Mesenchymal stem cell (in vitro differentiated cells and primary cell): Measurements from ENCODE around the gene CAPN2.

ENCODE experiments used
- DNase-seq: peaks from one replicate; pipeline ENCODE4 v3.0.0-alpha.2; 2013
- H2AFZ ChIP-seq: one replicate; pipeline ENCODE4 v1.6.1; 2013; ENCODE audit warnings: low read depth, mild to moderate bottlenecking, control low read depth, inconsistent platforms, low read length, moderate library complexity
- H2AK5ac ChIP-seq: 2 replicates; pipeline ENCODE4 v1.6.1; 2013; ENCODE audit warnings: low read length, moderate library complexity, mild to moderate bottlenecking, inconsistent platforms; ENCODE audit not compliant: severe bottlenecking
- H2BK120ac ChIP-seq: one replicate; pipeline ENCODE4 v1.6.1; 2013; ENCODE audit warnings: low read depth, mild to moderate bottlenecking, inconsistent platforms, low read length, moderate library complexity
- H2BK12ac ChIP-seq, 2 experiments: one replicate each; pipeline ENCODE4 v1.6.1; 2013; ENCODE audit warnings: inconsistent platforms in 2 of 2, low read length in 2 of 2, mild to moderate bottlenecking in 2 of 2, moderate library complexity in 2 of 2, control low read depth in 1 of 2
- H2BK15ac ChIP-seq: one replicate; pipeline ENCODE4 v1.6.1; 2013; ENCODE audit warnings: mild to moderate bottlenecking, low read depth, inconsistent platforms; ENCODE audit not compliant: poor library complexity, severe bottlenecking
- H2BK5ac ChIP-seq: 2 replicates; pipeline ENCODE4 v1.6.1; 2013; ENCODE audit warnings: low read depth, mild to moderate bottlenecking, low read length, control low read depth, inconsistent platforms; ENCODE audit not compliant: poor library complexity, severe bottlenecking
- H3K14ac ChIP-seq, 2 experiments: one replicate each; pipeline ENCODE4 v1.6.1; 2013; ENCODE audit warnings: inconsistent platforms in 2 of 2, low read length in 2 of 2, control low read depth in 1 of 2, mild to moderate bottlenecking in 1 of 2, moderate library complexity in 1 of 2
- H3K18ac ChIP-seq, 2 experiments: one replicate each; pipeline ENCODE4 v1.6.1; 2013; ENCODE audit warnings: inconsistent platforms in 2 of 2, low read length in 2 of 2, control low read depth in 1 of 2, low read depth in 1 of 2, mild to moderate bottlenecking in 1 of 2
- H3K23ac ChIP-seq, 2 experiments: one replicate each; pipeline ENCODE4 v1.6.1; 2013; ENCODE audit warnings: inconsistent platforms in 2 of 2, low read length in 2 of 2, mild to moderate bottlenecking in 2 of 2, moderate library complexity in 2 of 2, control low read depth in 1 of 2
- H3K27ac ChIP-seq: 2 replicates; pipeline ENCODE4 v1.5.1; 2013; ENCODE audit warnings: mild to moderate bottlenecking, moderate library complexity, low read length, control low read depth, inconsistent platforms; ENCODE audit not compliant: poor library complexity, severe bottlenecking
- H3K27me3 ChIP-seq, 2 experiments: 2 replicates each; pipeline versions ENCODE4 v1.6.1 to v1.7.0; 2013; ENCODE audit warnings: low read length in 2 of 2, mild to moderate bottlenecking in 2 of 2, moderate library complexity in 2 of 2, control low read depth in 1 of 2, inconsistent platforms in 1 of 2; ENCODE audit not compliant: control insufficient read depth in 1 of 2, insufficient read depth in 1 of 2
- H3K36me3 ChIP-seq, 2 experiments: 2 replicates each; pipeline versions ENCODE4 v1.6.1 to v1.7.0; 2013; ENCODE audit warnings: low read length in 2 of 2, control low read depth in 1 of 2, inconsistent platforms in 1 of 2, low read depth in 1 of 2, mild to moderate bottlenecking in 1 of 2; ENCODE audit not compliant: insufficient read depth in 2 of 2, control insufficient read depth in 1 of 2
- H3K4ac ChIP-seq, 2 experiments: one replicate each; pipeline ENCODE4 v1.6.1; 2013; ENCODE audit warnings: inconsistent platforms in 2 of 2, low read length in 2 of 2, mild to moderate bottlenecking in 2 of 2, moderate library complexity in 2 of 2, control low read depth in 1 of 2, low read depth in 1 of 2
- H3K4me1 ChIP-seq: 2 replicates; pipeline ENCODE4 v1.6.1; 2013; ENCODE audit warnings: low read depth, low read length, control low read depth; ENCODE audit not compliant: control insufficient read depth, insufficient read depth
- H3K4me2 ChIP-seq: 2 replicates; pipeline ENCODE4 v1.6.1; 2013; ENCODE audit warnings: low read length, mild to moderate bottlenecking, inconsistent platforms; ENCODE audit not compliant: poor library complexity, severe bottlenecking
- H3K4me3 ChIP-seq, 2 experiments: 2 replicates each; pipeline versions ENCODE4 v1.5.1 to v1.7.0; 2013; ENCODE audit warnings: low read length in 2 of 2, mild to moderate bottlenecking in 2 of 2, control low read depth in 1 of 2, low read depth in 1 of 2; ENCODE audit not compliant: insufficient read depth in 1 of 2
- H3K79me1 ChIP-seq: replicated peaks from 2 replicates; pipeline ENCODE4 v1.6.1; 2013; ENCODE audit warnings: mild to moderate bottlenecking, control low read depth, low read length, inconsistent platforms; ENCODE audit not compliant: poor library complexity, severe bottlenecking
- H3K9ac ChIP-seq: 2 replicates; pipeline ENCODE4 v1.7.0; 2013; ENCODE audit warnings: mild to moderate bottlenecking, low read length, moderate library complexity
- H3K9me3 ChIP-seq: 2 replicates; pipeline ENCODE4 v1.7.0; 2013; ENCODE audit warnings: mild to moderate bottlenecking, low read length; ENCODE audit not compliant: control insufficient read depth
- H4K8ac ChIP-seq: one replicate; pipeline ENCODE4 v1.6.1; 2013; ENCODE audit warnings: inconsistent platforms, mild to moderate bottlenecking, low read length, moderate library complexity
- H4K91ac ChIP-seq: one replicate; pipeline ENCODE4 v1.6.1; 2013; ENCODE audit warnings: mild to moderate bottlenecking, low read length, inconsistent platforms
- WGBS: methylation state at CpG from one replicate; pipeline ENCODE4 v1.1.7; 2013; ENCODE audit warnings: mixed read lengths; 5-methylcytosine and 5-hydroxymethylcytosine counted together

Gene CAPN2

GRCh38 chr1:223708651-223709268 is 3.6 kb upstream of the CAPN2 start:
- Histone ChIP-seq H3K18ac (peak overlapping the region in 1 of 2 experiments; percentile 19), H3K27ac (peak overlapping the region; percentile 100), H3K4me3 (no peak overlapping the region), H3K79me1 (peaks cover 5% of the 10 kb centered on the region), H3K4ac (peak overlapping the region in 1 of 2 experiments; percentile 65), H2AK5ac (peak overlapping the region; percentile 89), H3K27me3 (no peaks in the 10 kb centered on the region), H3K14ac (peak overlapping the region in 1 of 2 experiments; percentile 18), H4K8ac (peak overlapping the region; percentile 67), H3K36me3 (no peaks in the 10 kb centered on the region), H3K9ac (peak overlapping the region; percentile 61), H2BK5ac (no peak overlapping the region), H4K91ac (peak overlapping the region; percentile 31), H3K23ac (no peak overlapping the region), H3K9me3 (no peaks in the 10 kb centered on the region), H2BK12ac (peak overlapping the region; percentile 75 to 93), H3K4me2 (no peak overlapping the region), H2BK120ac (peak overlapping the region; percentile 71), H2BK15ac (no peak overlapping the region), H2AFZ (no peak overlapping the region), H3K4me1 (peaks cover 33% of the 10 kb centered on the region)
- no peak for DNase-seq
- 96% methylated on average over 3 of the region's 3 CpGs for WGBS

- no peak overlapping the region for H3K4me3 ChIP-seq
- no peak overlapping the region for H3K23ac ChIP-seq
- H3K9me3 ChIP-seq: no peaks in the 10 kb centered on the region
- no peak overlapping the region for H3K14ac ChIP-seq
- H4K8ac ChIP-seq: no peak overlapping the region
- 56% methylated on average over 2 of the region's 3 CpGs for WGBS
- H3K4ac ChIP-seq: no peak overlapping the region
- H3K4me2 ChIP-seq: no peak overlapping the region
- H2BK12ac ChIP-seq: no peak overlapping the region
- H3K27ac ChIP-seq: no peak overlapping the region
- peaks cover 4% of the 10 kb centered on the region for H3K79me1 ChIP-seq
- no peak overlapping the region for H2BK5ac ChIP-seq
- H3K18ac ChIP-seq: no peak overlapping the region
- no peak for DNase-seq
- H3K9ac ChIP-seq: no peak overlapping the region
- H2BK15ac ChIP-seq: no peak overlapping the region
- H3K27me3 ChIP-seq: no peaks in the 10 kb centered on the region
- no peak overlapping the region for H2AFZ ChIP-seq
- H3K4me1 ChIP-seq: peaks cover 31% of the 10 kb centered on the region
- no peak overlapping the region for H4K91ac ChIP-seq
- peaks cover 0 to 8% of the 10 kb centered on the region in 2 experiments for H3K36me3 ChIP-seq
- H2AK5ac ChIP-seq: no peak overlapping the region
- no peak overlapping the region for H2BK120ac ChIP-seq
Observed at GRCh38 chr1:223709598-223709997, 2.7 kb upstream of the CAPN2 start.

- Histone ChIP-seq H3K9me3 (no peaks in the 10 kb centered on the region), H3K4me1 (peaks cover 32% of the 10 kb centered on the region), H2BK12ac (peak overlapping the region in 1 of 2 experiments; percentile 15), H3K18ac (no peak overlapping the region), H2BK5ac (no peak overlapping the region), H4K91ac (no peak overlapping the region), H3K4ac (no peak overlapping the region), H3K27ac (no peak overlapping the region), H2AFZ (no peak overlapping the region), H3K36me3 (peaks cover 0 to 11% of the 10 kb centered on the region in 2 experiments), H2AK5ac (peak overlapping the region; percentile 81), H3K9ac (peak overlapping the region; percentile 99), H3K27me3 (no peaks in the 10 kb centered on the region), H2BK15ac (no peak overlapping the region), H3K4me3 (no peak overlapping the region), H3K23ac (no peak overlapping the region), H3K79me1 (peaks cover 4% of the 10 kb centered on the region), H3K4me2 (no peak overlapping the region), H3K14ac (no peak overlapping the region), H2BK120ac (no peak overlapping the region), H4K8ac (no peak overlapping the region)
- no peak for DNase-seq
- 92% methylated on average over 12 of the region's 12 CpGs for WGBS
Observed at GRCh38 chr1:223710179-223711133, 1.9 kb upstream of the CAPN2 start.

GRCh38 chr1:223711173-223711572 is 1.2 kb upstream of the CAPN2 start:
- Histone ChIP-seq H2AFZ (no peak overlapping the region), H3K9me3 (no peaks in the 10 kb centered on the region), H3K18ac (no peak overlapping the region), H2BK5ac (no peak overlapping the region), H3K14ac (no peak overlapping the region), H3K4me1 (peaks cover 30% of the 10 kb centered on the region), H3K9ac (peak overlapping the region; percentile 99), H4K8ac (no peak overlapping the region), H2AK5ac (peak overlapping the region; percentile 81), H2BK15ac (peak overlapping the region; percentile 34), H3K79me1 (peaks cover 4% of the 10 kb centered on the region), H2BK12ac (peak overlapping the region; percentile 15 to 30), H3K27ac (no peak overlapping the region), H3K4ac (no peak overlapping the region), H3K27me3 (no peaks in the 10 kb centered on the region), H4K91ac (no peak overlapping the region), H3K4me2 (no peak overlapping the region), H3K36me3 (peaks cover under 1 to 18% of the 10 kb centered on the region in 2 experiments), H3K4me3 (no peak overlapping the region), H2BK120ac (no peak overlapping the region), H3K23ac (no peak overlapping the region)
- DNase-seq: no peak
- 100% methylated on average over 1 of the region's 1 CpG for WGBS
